Measurements from ENCODE around the gene C17orf107. TPM values are rescaled to one million over a fixed set of nuclear protein-coding genes. Genes with fewer than 3 reads are reported as not detected.
A peak's percentile ranks its signal among the peaks of the same experiment; 100 is the strongest.

The C17orf107 gene
- total and polyA plus RNA-seq, 9 of the 15 experiments (the other 6 are each of a cell fraction or from before 2014, with no cell fraction given), result 0.05 to 0.29 (median 0.07) TPM; not detected in 4

DNA sequence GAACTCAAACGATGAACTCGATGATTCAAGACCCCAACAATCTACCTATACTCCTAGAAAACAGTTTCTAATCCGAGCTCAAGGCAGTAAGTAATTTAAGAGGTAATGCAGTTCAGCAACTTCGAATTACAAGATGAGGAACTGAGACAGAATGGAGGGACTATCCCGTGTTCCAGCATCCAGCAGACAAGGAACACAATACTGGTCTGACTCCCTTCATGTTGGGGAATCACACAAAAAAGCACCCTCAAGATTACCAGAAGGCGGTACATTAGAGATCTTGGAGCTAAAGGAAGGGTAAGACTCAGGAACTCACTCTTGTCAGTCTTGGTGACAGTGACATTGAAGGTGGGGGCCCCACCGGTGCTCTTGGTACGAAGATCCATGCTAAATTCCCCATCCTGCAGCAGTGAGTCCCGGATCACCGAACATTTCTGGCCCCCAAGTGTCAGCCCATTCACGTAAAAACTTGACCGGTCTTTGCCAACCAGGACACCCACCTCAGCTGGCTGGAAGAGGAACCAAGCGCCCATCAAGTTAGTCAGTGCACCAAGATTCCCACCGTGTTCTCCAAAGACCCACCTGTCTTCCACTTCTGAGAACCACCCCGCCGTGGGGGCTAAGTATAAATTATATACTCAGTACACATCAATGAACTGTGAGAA, 47.1 kb downstream of the C17orf107 start:
- no peak for DNase-seq (ENCODE audit: extremely low read depth in 1 of 4, low spot score in 3 of 4)
- Histone ChIP-seq H2AFZ (ENCODE audit: low read depth, low read length) (no peak overlapping the region), H3K79me2 (ENCODE audit: control insufficient read depth, insufficient read depth, low read length) (peaks cover 82% of the 10 kb centered on the region), H4K20me1 (replicated peaks; ENCODE audit: control insufficient read depth, insufficient read depth, low read length) (peaks cover 22% of the 10 kb centered on the region), H3K4me1 (replicated peaks in 1 of 2; ENCODE audit: control insufficient read depth in 2 of 2, insufficient read depth in 2 of 2, low read length in 2 of 2) (peaks cover 30 to 42% of the 10 kb centered on the region in 2 experiments), H3K9ac (ENCODE audit: insufficient read depth in 1 of 2, low read depth in 2 of 2, low read length in 2 of 2) (peak overlapping the region; percentile 59 to 97), H3K27me3 (ENCODE audit: control insufficient read depth in 2 of 2, insufficient read depth in 2 of 2, low read length in 2 of 2) (no peaks in the 10 kb centered on the region), H3K36me3 (ENCODE audit: control insufficient read depth, insufficient read depth, low read length) (peaks cover 64% of the 10 kb centered on the region), H3K9me3 (replicated peaks; ENCODE audit: control insufficient read depth, insufficient read depth, low read depth, low read length) (no peaks in the 10 kb centered on the region), H3K4me3 (peak overlapping the region; percentile 97), H3K9me1 (ENCODE audit: control insufficient read depth, insufficient read depth, low read length) (no peaks in the 10 kb centered on the region), H3K4me2 (ENCODE audit: insufficient read depth, low read length) (peak overlapping the region; percentile 93), H3K27ac (ENCODE audit: extremely low read depth, low read depth, low read length) (peak overlapping the region; percentile 98)
- CTCF ChIA-PET (ENCODE audit: low intra/inter-chr PET ratio), result no interaction called here
- peak; percentile 54 for FAIRE-seq
- 6% methylated on average over 16 of the region's 16 CpGs for WGBS (ENCODE audit: insufficient coverage, low coverage, missing lambda C conversion rate)
- intact Hi-C loops (cut with micrococcal nuclease) (no loop called here), in situ Hi-C loops (cut with MboI) (no loop called here)
- POLR2A ChIA-PET, result interaction anchor here (0.6 to 3.2 kb wide), 4 partner anchors 14 to 814 kb away, joined by 3 to 21 read pairs (median 4); partner anchors contain the start of gene SPAG7
- ATAC-seq, result no peak
- TF ChIP-seq ZKSCAN3 (CRISPR knock-in tag; IDR thresholded peaks at IDR 0.05) (no peak), POLR2A (conservative IDR thresholded peaks at IDR 0.05) (0 out of 2 replicates have a peak, but pooled peaks have one; percentile 53), RBFOX2 (IDR thresholded peaks at IDR 0.05; ENCODE audit: low read depth, low read length) (peak; percentile 58)
- TSS peak; percentile 60 for BruUV-seq (replicated peaks)

DNA sequence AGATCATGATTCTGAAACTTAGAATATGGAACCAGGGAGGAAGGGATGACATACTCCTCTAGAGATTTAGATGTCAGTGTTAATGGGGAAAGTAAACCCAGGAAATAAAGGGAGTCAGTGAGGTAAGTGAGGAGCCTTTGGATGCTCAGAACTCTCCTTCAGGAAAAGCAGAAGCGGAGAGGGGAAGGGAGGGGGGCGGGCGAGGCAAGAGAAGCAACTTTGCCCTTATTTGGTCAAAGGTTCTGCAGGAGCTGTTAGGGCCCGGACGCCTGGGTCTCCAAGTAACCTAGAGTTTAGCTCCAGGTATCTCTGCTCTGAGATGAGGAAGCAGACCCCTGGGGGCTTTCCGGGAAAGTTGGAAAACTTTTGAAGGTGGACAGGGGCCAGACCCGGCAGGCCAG, 47.7 kb downstream of the C17orf107 start:
- Histone ChIP-seq H3K4me1 (replicated peaks in 1 of 2; ENCODE audit: control insufficient read depth in 2 of 2, insufficient read depth in 2 of 2, low read length in 2 of 2) (peaks cover 32 to 46% of the 10 kb centered on the region in 2 experiments), H2AFZ (ENCODE audit: low read depth, low read length) (no peak overlapping the region), H3K9me1 (ENCODE audit: control insufficient read depth, insufficient read depth, low read length) (no peaks in the 10 kb centered on the region), H3K9me3 (replicated peaks; ENCODE audit: control insufficient read depth, insufficient read depth, low read depth, low read length) (no peaks in the 10 kb centered on the region), H4K20me1 (replicated peaks; ENCODE audit: control insufficient read depth, insufficient read depth, low read length) (peaks cover 22% of the 10 kb centered on the region), H3K27ac (ENCODE audit: extremely low read depth, low read depth, low read length) (peak overlapping the region; percentile 98), H3K79me2 (ENCODE audit: control insufficient read depth, insufficient read depth, low read length) (peaks cover 81% of the 10 kb centered on the region), H3K36me3 (ENCODE audit: control insufficient read depth, insufficient read depth, low read length) (peaks cover 58% of the 10 kb centered on the region), H3K9ac (ENCODE audit: insufficient read depth in 1 of 2, low read depth in 2 of 2, low read length in 2 of 2) (peak overlapping the region; percentile 82 to 97; a peak in 3 of 4 replicates), H3K4me3 (peak overlapping the region; percentile 97), H3K27me3 (ENCODE audit: control insufficient read depth in 2 of 2, insufficient read depth in 2 of 2, low read length in 2 of 2) (no peaks in the 10 kb centered on the region), H3K4me2 (ENCODE audit: insufficient read depth, low read length) (peak overlapping the region; percentile 93)
- TF ChIP-seq ZFP36 (IDR thresholded peaks at IDR 0.05; ENCODE audit: low read depth, low read length, partially characterized antibody), result peak; percentile 15
- peak; percentile 76 to 96; a peak in 3 of 4 replicates for TF ChIP-seq SRF (CRISPR knock-in tag; IDR thresholded peaks at IDR 0.05)
- no peak for TF ChIP-seq NFATC3 (IDR thresholded peaks at IDR 0.05)
- TF ChIP-seq SPI1 (IDR thresholded peaks at IDR 0.05; ENCODE audit: borderline replicate concordance, low read depth, low read length), result peak; percentile 46; the same call in 1 of the 2 replicates
- ATAC-seq (no peak), DNase-seq (ENCODE audit: extremely low read depth in 1 of 4, low spot score in 3 of 4) (peak in 1 of 4 experiments; percentile 49), FAIRE-seq (no peak)
- intact Hi-C loops (cut with micrococcal nuclease) (no loop called here), in situ Hi-C loops (cut with MboI) (no loop called here)
- CTCF ChIA-PET (ENCODE audit: low intra/inter-chr PET ratio), result no interaction called here
- no TSS peak for BruUV-seq (replicated peaks)
- POLR2A ChIA-PET, result interaction anchor here (0.7 to 3.2 kb wide), 3 partner anchors 14 to 24 kb away, joined by 3 to 21 read pairs (median 4); partner anchors contain the start of gene SPAG7
- WGBS (ENCODE audit: insufficient coverage, low coverage, missing lambda C conversion rate), result 0% methylated on average over 2 of the region's 7 CpGs
